Mesenchymal stem cell (in vitro differentiated cells and primary cell): ENCODE measurements around the gene JAG2.

Source experiments
- DNase-seq: peaks from one replicate; pipeline ENCODE4 v3.0.0-alpha.2; 2013
- H2AFZ ChIP-seq: one replicate; pipeline ENCODE4 v1.6.1; 2013; ENCODE audit warnings: low read depth, mild to moderate bottlenecking, control low read depth, inconsistent platforms, low read length, moderate library complexity
- H2AK5ac ChIP-seq: 2 replicates; pipeline ENCODE4 v1.6.1; 2013; ENCODE audit warnings: low read length, moderate library complexity, mild to moderate bottlenecking, inconsistent platforms; ENCODE audit not compliant: severe bottlenecking
- H2BK120ac ChIP-seq: one replicate; pipeline ENCODE4 v1.6.1; 2013; ENCODE audit warnings: low read depth, mild to moderate bottlenecking, inconsistent platforms, low read length, moderate library complexity
- H2BK12ac ChIP-seq, 2 experiments: one replicate each; pipeline ENCODE4 v1.6.1; 2013; ENCODE audit warnings: inconsistent platforms in 2 of 2, low read length in 2 of 2, mild to moderate bottlenecking in 2 of 2, moderate library complexity in 2 of 2, control low read depth in 1 of 2
- H2BK15ac ChIP-seq: one replicate; pipeline ENCODE4 v1.6.1; 2013; ENCODE audit warnings: mild to moderate bottlenecking, low read depth, inconsistent platforms; ENCODE audit not compliant: poor library complexity, severe bottlenecking
- H2BK5ac ChIP-seq: 2 replicates; pipeline ENCODE4 v1.6.1; 2013; ENCODE audit warnings: low read depth, mild to moderate bottlenecking, low read length, control low read depth, inconsistent platforms; ENCODE audit not compliant: poor library complexity, severe bottlenecking
- H3K14ac ChIP-seq, 2 experiments: one replicate each; pipeline ENCODE4 v1.6.1; 2013; ENCODE audit warnings: inconsistent platforms in 2 of 2, low read length in 2 of 2, control low read depth in 1 of 2, mild to moderate bottlenecking in 1 of 2, moderate library complexity in 1 of 2
- H3K18ac ChIP-seq, 2 experiments: one replicate each; pipeline ENCODE4 v1.6.1; 2013; ENCODE audit warnings: inconsistent platforms in 2 of 2, low read length in 2 of 2, control low read depth in 1 of 2, low read depth in 1 of 2, mild to moderate bottlenecking in 1 of 2
- H3K23ac ChIP-seq, 2 experiments: one replicate each; pipeline ENCODE4 v1.6.1; 2013; ENCODE audit warnings: inconsistent platforms in 2 of 2, low read length in 2 of 2, mild to moderate bottlenecking in 2 of 2, moderate library complexity in 2 of 2, control low read depth in 1 of 2
- H3K27ac ChIP-seq: 2 replicates; pipeline ENCODE4 v1.5.1; 2013; ENCODE audit warnings: mild to moderate bottlenecking, moderate library complexity, low read length, control low read depth, inconsistent platforms; ENCODE audit not compliant: poor library complexity, severe bottlenecking
- H3K27me3 ChIP-seq, 2 experiments: 2 replicates each; pipeline versions ENCODE4 v1.6.1 to v1.7.0; 2013; ENCODE audit warnings: low read length in 2 of 2, mild to moderate bottlenecking in 2 of 2, moderate library complexity in 2 of 2, control low read depth in 1 of 2, inconsistent platforms in 1 of 2; ENCODE audit not compliant: control insufficient read depth in 1 of 2, insufficient read depth in 1 of 2
- H3K36me3 ChIP-seq, 2 experiments: 2 replicates each; pipeline versions ENCODE4 v1.6.1 to v1.7.0; 2013; ENCODE audit warnings: low read length in 2 of 2, control low read depth in 1 of 2, inconsistent platforms in 1 of 2, low read depth in 1 of 2, mild to moderate bottlenecking in 1 of 2; ENCODE audit not compliant: insufficient read depth in 2 of 2, control insufficient read depth in 1 of 2
- H3K4ac ChIP-seq, 2 experiments: one replicate each; pipeline ENCODE4 v1.6.1; 2013; ENCODE audit warnings: inconsistent platforms in 2 of 2, low read length in 2 of 2, mild to moderate bottlenecking in 2 of 2, moderate library complexity in 2 of 2, control low read depth in 1 of 2, low read depth in 1 of 2
- H3K4me1 ChIP-seq: 2 replicates; pipeline ENCODE4 v1.6.1; 2013; ENCODE audit warnings: low read depth, low read length, control low read depth; ENCODE audit not compliant: control insufficient read depth, insufficient read depth
- H3K4me2 ChIP-seq: 2 replicates; pipeline ENCODE4 v1.6.1; 2013; ENCODE audit warnings: low read length, mild to moderate bottlenecking, inconsistent platforms; ENCODE audit not compliant: poor library complexity, severe bottlenecking
- H3K4me3 ChIP-seq, 2 experiments: 2 replicates each; pipeline versions ENCODE4 v1.5.1 to v1.7.0; 2013; ENCODE audit warnings: low read length in 2 of 2, mild to moderate bottlenecking in 2 of 2, control low read depth in 1 of 2, low read depth in 1 of 2; ENCODE audit not compliant: insufficient read depth in 1 of 2
- H3K79me1 ChIP-seq: replicated peaks from 2 replicates; pipeline ENCODE4 v1.6.1; 2013; ENCODE audit warnings: mild to moderate bottlenecking, control low read depth, low read length, inconsistent platforms; ENCODE audit not compliant: poor library complexity, severe bottlenecking
- H3K9ac ChIP-seq: 2 replicates; pipeline ENCODE4 v1.7.0; 2013; ENCODE audit warnings: mild to moderate bottlenecking, low read length, moderate library complexity
- H3K9me3 ChIP-seq: 2 replicates; pipeline ENCODE4 v1.7.0; 2013; ENCODE audit warnings: mild to moderate bottlenecking, low read length; ENCODE audit not compliant: control insufficient read depth
- H4K8ac ChIP-seq: one replicate; pipeline ENCODE4 v1.6.1; 2013; ENCODE audit warnings: inconsistent platforms, mild to moderate bottlenecking, low read length, moderate library complexity
- H4K91ac ChIP-seq: one replicate; pipeline ENCODE4 v1.6.1; 2013; ENCODE audit warnings: mild to moderate bottlenecking, low read length, inconsistent platforms
- WGBS: methylation state at CpG from one replicate; pipeline ENCODE4 v1.1.7; 2013; ENCODE audit warnings: mixed read lengths; 5-methylcytosine and 5-hydroxymethylcytosine counted together

Gene JAG2

DNA sequence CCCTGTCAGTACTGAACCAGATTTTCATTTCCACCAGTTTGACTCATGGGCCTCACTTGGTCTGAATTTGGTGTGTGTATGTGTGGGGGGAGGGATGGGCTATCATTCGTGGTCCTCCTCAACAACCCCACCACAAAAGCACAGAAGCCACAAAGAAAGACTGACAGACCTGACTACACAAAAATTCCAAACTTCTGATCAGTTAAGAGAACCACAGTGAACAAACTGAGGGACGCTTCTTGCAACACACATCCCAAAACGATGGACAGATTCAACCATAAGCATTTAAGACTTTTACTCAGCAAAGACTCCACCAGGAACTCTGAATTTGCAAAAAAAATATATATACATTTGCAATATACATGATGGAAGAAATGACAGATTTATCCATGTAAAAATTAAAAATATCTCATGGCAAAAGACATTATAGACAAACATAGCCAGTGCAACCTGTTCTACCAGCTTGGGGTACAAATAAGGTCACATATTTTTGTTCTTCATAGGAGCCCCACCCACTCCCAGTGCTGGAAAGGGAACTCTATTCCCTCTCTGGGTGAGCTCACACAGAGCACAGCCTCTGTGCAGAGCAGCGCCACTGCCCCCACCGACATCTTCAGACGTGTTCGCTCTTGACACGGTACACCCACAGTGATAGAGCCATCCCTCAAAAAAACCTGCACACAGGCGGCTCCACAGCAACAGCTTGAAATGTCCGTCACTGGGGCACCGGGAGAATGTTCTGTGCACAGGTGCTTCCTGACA lies 49.7 kb downstream of the JAG2 start:
- DNase-seq = no peak
- Histone ChIP-seq H2AFZ (no peak overlapping the region), H3K79me1 (no peaks in the 10 kb centered on the region), H3K27ac (no peak overlapping the region), H4K91ac (no peak overlapping the region), H2AK5ac (no peak overlapping the region), H3K36me3 (peaks cover 0 to 2% of the 10 kb centered on the region in 2 experiments), H3K4ac (no peak overlapping the region), H2BK120ac (no peak overlapping the region), H3K27me3 (peaks cover 50 to 66% of the 10 kb centered on the region in 2 experiments), H3K18ac (no peak overlapping the region), H3K4me3 (peak overlapping the region in 1 of 2 experiments; percentile 20), H2BK5ac (no peak overlapping the region), H2BK12ac (no peak overlapping the region), H3K23ac (no peak overlapping the region), H3K4me1 (no peaks in the 10 kb centered on the region), H3K9me3 (peaks cover 32% of the 10 kb centered on the region), H3K9ac (no peak overlapping the region), H4K8ac (no peak overlapping the region), H3K4me2 (no peak overlapping the region), H2BK15ac (no peak overlapping the region), H3K14ac (no peak overlapping the region)
- 88% methylated on average over 9 of the region's 11 CpGs for WGBS

DNA sequence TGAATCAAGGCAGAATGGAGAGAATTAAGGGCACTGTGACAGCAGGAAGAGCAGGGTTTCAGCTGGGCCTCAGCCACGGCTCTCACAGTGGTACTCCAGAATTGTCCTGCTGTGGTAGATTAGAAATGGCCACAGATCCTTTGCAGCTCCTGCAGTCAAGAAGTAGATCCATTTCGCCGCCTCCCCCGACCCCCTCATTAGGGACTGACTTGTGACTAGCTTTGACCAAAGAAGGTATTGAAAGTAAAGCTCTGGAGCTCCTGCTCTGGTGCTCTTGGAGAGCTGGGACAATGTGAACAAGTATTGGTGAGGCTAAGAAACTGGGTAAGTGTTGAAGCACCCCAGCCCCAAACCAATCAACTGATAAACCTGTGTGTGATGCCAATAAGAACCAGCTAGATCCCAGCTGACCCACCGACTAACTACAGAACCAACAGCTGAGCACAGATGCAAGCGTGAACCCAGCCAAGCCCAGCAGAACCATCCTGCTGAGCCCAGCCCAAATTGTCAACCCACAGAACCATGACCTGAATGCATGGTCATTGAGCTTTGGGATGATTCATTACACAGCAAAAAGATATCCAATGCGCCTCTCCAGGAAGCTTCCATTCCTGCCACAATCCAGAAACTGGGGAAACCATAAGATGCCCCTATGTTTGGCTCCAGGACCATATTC lies 50.7 kb downstream of the JAG2 start:
- H4K8ac ChIP-seq = no peak overlapping the region
- H3K27ac ChIP-seq = no peak overlapping the region
- H2AK5ac ChIP-seq = no peak overlapping the region
- H2BK5ac ChIP-seq = no peak overlapping the region
- no peak overlapping the region for H2BK120ac ChIP-seq
- H3K4me2 ChIP-seq = no peak overlapping the region
- H2BK12ac ChIP-seq = no peak overlapping the region
- H3K9me3 ChIP-seq = peaks cover 27% of the 10 kb centered on the region
- no peak overlapping the region for H3K4ac ChIP-seq
- no peak overlapping the region for H3K4me3 ChIP-seq
- no peak overlapping the region for H3K9ac ChIP-seq
- H3K4me1 ChIP-seq = no peaks in the 10 kb centered on the region
- no peak overlapping the region for H2AFZ ChIP-seq
- no peak overlapping the region for H2BK15ac ChIP-seq
- H3K79me1 ChIP-seq = no peaks in the 10 kb centered on the region
- H3K27me3 ChIP-seq = peaks cover 49 to 56% of the 10 kb centered on the region in 2 experiments
- 82% methylated on average over 6 of the region's 7 CpGs for WGBS
- DNase-seq = no peak
- H3K18ac ChIP-seq = no peak overlapping the region
- no peak overlapping the region for H4K91ac ChIP-seq
- H3K14ac ChIP-seq = no peak overlapping the region
- no peak overlapping the region for H3K23ac ChIP-seq
- H3K36me3 ChIP-seq = peaks cover 0 to 2% of the 10 kb centered on the region in 2 experiments

DNA sequence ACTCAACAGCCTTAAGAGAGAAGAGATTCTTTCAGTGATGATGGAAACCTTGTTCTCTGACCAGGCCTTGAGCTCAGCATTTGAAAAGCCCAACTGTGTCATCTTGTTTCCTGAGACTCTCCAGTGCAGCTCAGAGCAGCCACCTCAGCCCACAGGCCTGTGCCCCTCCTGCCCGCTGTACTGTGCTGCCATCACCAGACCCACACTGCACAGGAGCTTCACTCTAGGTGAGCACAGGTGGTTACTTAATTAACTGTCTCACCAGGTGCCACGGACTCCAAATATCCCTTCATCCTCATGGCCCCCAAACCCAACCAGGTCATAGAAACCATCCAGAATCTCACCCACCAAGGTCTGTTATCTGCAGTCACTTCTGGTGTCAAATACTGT lies 51.3 kb downstream of the JAG2 start:
- Histone ChIP-seq H3K27ac (no peak overlapping the region), H3K9ac (no peak overlapping the region), H3K4me2 (no peak overlapping the region), H2BK12ac (no peak overlapping the region), H3K14ac (no peak overlapping the region), H3K36me3 (peaks cover 0 to 2% of the 10 kb centered on the region in 2 experiments), H3K9me3 (peaks cover 25% of the 10 kb centered on the region), H2AFZ (no peak overlapping the region), H3K18ac (no peak overlapping the region), H3K23ac (no peak overlapping the region), H3K4me1 (no peaks in the 10 kb centered on the region), H3K27me3 (peaks cover 49 to 50% of the 10 kb centered on the region in 2 experiments), H2AK5ac (no peak overlapping the region), H4K91ac (no peak overlapping the region), H4K8ac (no peak overlapping the region), H2BK15ac (no peak overlapping the region), H2BK120ac (no peak overlapping the region), H3K79me1 (no peaks in the 10 kb centered on the region), H2BK5ac (no peak overlapping the region), H3K4me3 (no peak overlapping the region), H3K4ac (no peak overlapping the region)
- 60% methylated on average over 2 of the region's 2 CpGs for WGBS
- DNase-seq = no peak

DNA sequence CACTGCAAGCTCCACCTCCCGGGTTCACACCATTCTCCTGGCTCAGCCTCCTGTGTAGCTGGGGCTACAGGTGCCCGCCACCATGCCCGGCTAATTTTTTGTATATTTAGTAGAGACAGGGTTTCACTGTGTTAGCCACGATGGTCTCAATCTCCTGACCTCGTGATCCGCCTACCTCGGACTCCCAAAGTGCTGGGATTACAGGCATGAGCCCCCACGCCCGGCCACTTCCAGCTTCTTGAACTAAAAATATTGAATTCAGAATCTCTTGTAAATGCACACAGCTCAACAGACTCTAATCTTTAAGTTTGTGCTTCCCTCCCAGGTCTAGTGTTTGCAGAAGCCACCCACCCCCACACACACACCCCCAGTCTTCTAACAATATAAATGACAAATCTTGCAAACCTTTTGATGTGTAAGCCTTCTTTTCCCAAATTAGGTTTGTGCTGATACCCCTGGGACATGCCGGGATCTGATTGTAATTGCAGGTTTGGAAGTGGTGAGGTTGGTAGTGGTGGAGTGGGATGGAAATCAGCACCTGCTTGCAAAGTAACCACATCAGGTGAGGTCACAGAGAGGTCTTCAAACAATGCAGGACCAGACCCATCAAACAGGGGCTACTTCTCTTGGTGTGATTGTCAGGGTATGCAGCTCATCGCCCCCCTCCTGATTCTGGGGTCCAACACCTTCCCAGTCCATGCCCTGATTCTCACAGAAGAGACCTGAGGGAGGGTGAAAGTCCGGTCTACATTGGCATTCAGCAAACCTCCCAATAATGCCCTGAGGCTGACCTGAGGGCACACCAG lies 51.9 kb downstream of the JAG2 start:
- Histone ChIP-seq H3K27me3 (peaks cover 43 to 44% of the 10 kb centered on the region in 2 experiments), H2BK120ac (no peak overlapping the region), H4K91ac (no peak overlapping the region), H4K8ac (no peak overlapping the region), H3K27ac (no peak overlapping the region), H3K4me2 (no peak overlapping the region), H3K4me1 (no peaks in the 10 kb centered on the region), H3K23ac (no peak overlapping the region), H3K9ac (no peak overlapping the region), H3K36me3 (peaks cover 0 to 2% of the 10 kb centered on the region in 2 experiments), H2AK5ac (no peak overlapping the region), H3K4ac (no peak overlapping the region), H2AFZ (no peak overlapping the region), H3K18ac (no peak overlapping the region), H2BK12ac (no peak overlapping the region), H3K79me1 (no peaks in the 10 kb centered on the region), H3K9me3 (peaks cover 19% of the 10 kb centered on the region), H3K4me3 (no peak overlapping the region), H3K14ac (no peak overlapping the region), H2BK5ac (no peak overlapping the region), H2BK15ac (no peak overlapping the region)
- 82% methylated on average over 12 of the region's 12 CpGs for WGBS
- DNase-seq = no peak
